ENCODE measurements around the gene LHCGR.
A peak's percentile ranks its signal among the peaks of the same experiment; 100 is the strongest.

LHCGR gene

GRCh38 chr2:48728295-48728694, 27.2 kb downstream of the LHCGR start:
- TF ChIP-seq, protein P1, sequence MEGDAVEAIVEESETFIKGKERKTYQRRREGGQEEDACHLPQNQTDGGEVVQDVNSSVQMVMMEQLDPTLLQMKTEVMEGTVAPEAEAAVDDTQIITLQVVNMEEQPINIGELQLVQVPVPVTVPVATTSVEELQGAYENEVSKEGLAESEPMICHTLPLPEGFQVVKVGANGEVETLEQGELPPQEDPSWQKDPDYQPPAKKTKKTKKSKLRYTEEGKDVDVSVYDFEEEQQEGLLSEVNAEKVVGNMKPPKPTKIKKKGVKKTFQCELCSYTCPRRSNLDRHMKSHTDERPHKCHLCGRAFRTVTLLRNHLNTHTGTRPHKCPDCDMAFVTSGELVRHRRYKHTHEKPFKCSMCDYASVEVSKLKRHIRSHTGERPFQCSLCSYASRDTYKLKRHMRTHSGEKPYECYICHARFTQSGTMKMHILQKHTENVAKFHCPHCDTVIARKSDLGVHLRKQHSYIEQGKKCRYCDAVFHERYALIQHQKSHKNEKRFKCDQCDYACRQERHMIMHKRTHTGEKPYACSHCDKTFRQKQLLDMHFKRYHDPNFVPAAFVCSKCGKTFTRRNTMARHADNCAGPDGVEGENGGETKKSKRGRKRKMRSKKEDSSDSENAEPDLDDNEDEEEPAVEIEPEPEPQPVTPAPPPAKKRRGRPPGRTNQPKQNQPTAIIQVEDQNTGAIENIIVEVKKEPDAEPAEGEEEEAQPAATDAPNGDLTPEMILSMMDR (conservative IDR thresholded peaks at IDR 0.05; ENCODE audit: low read depth, low read length): no peak
- no peak for DNase-seq (ENCODE audit: low read depth)
- no peak overlapping the region for H3K4me3 ChIP-seq (ENCODE audit: low read length)

- TF ChIP-seq, protein P1 (conservative IDR thresholded peaks at IDR 0.05; ENCODE audit: low read depth, low read length): no peak
- DNase-seq (ENCODE audit: low read depth): no peak
- H3K4me3 ChIP-seq (ENCODE audit: low read length): no peak overlapping the region
Observed at GRCh38 chr2:48727560-48727959, 28.0 kb downstream of the LHCGR start.

DNA sequence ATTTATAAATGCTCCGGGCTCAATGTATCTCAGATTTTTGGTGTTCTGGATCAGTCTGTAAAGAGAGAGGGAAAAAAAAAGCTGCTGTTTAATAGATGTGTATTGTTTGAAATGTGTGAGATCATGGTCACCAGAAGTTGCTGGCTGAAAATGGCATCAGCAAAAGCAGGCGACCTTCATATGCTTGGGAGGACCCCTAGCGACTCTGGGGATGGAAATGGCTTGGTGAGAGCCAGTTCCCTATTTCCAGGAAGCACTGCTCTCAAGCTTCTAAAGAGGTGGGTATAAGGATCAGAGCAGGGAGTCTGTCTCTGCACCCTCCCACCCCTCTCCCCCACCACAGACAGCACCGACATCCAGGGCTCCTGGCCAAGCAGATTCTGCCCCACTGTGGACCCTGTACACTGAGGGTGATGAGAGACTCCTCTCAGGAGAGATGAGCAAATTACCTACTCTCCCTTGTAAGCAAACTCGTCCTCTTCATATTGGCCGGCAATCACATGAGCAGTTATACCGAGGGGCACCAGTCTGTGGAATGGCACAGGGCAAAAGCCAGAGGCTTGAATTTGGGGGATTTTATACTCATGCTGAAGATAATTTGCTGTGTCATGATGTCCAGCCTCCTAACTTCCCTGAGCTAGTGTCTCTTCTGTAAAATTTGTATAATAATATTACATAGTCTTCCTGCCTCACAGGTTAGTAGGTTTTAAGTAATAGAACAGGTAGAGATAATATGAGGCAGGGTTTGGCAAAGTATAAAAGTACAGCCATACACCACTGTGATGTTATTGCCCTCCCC, 29.6 kb downstream of the LHCGR start:
- no peak overlapping the region for H3K4me3 ChIP-seq (ENCODE audit: low read length)
- TF ChIP-seq, protein P1 (conservative IDR thresholded peaks at IDR 0.05; ENCODE audit: low read depth, low read length): peak; percentile 22
- DNase-seq (ENCODE audit: low read depth): no peak

- no peak for DNase-seq (ENCODE audit: low read depth)
- no peak overlapping the region for H3K4me3 ChIP-seq (ENCODE audit: low read length)
Observed at GRCh38 chr2:48724278-48724677, 31.2 kb downstream of the LHCGR start.

GRCh38 chr2:48723129-48723528, 32.4 kb downstream of the LHCGR start:
- H3K4me3 ChIP-seq (ENCODE audit: low read length): no peak overlapping the region
- DNase-seq (ENCODE audit: low read depth): peak; percentile 42
- TF ChIP-seq, protein P1 (conservative IDR thresholded peaks at IDR 0.05; ENCODE audit: low read depth, low read length): no peak

More at GRCh38 chr2:48724278-48724677, 31.2 kb downstream of the LHCGR start:
- TF ChIP-seq, protein P1 (conservative IDR thresholded peaks at IDR 0.05; ENCODE audit: low read depth, low read length): no peak

DNA sequence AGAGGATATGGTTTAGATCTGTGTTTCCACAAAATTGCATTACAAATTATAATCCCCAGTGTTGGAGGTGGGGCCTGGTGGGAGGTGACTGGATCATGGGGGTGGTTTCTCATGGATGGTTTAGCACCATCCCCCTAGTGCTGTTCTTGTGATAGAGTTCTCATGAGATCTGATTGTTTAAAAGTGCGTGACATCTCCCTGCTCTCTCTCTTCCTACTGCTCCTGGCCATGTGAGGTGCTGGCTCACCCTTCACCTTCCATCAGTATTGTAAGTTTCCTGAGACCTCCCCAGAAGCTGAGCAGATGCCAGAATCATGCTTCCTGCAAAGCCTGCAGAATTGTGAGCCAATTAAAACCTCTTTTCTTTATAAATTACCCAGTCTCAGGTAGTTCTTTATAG, 33.1 kb downstream of the LHCGR start:
- TF ChIP-seq, protein P1 (conservative IDR thresholded peaks at IDR 0.05; ENCODE audit: low read depth, low read length): no peak
- peak; percentile 52 for DNase-seq (ENCODE audit: low read depth)
- no peak overlapping the region for H3K4me3 ChIP-seq (ENCODE audit: low read length)

DNA sequence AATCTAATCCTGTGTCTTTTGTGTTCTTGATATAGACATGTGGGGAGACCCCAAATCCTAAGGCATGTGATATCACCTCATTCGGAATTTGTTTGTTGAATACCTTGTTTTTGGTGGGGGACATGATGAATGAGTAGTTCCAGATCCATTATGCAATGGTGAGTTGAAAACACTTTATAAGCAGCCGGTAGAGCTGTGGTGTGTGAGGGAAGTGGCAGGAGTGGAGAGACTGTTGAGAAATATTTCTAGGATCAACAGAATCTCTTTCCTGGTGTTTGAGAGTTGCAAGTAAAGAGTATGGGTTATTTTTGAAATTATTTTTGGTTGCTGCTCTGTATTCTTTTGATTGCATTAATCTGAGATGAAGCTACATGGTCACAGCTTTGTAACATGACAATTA, 34.4 kb downstream of the LHCGR start:
- no peak for DNase-seq (ENCODE audit: low read depth)
- TF ChIP-seq, protein P1 (conservative IDR thresholded peaks at IDR 0.05; ENCODE audit: low read depth, low read length): no peak
- H3K4me3 ChIP-seq (ENCODE audit: low read length): no peak overlapping the region

Data from retinal pigment epithelial cell (primary cell).